ENCODE measurements around the gene NMRK1. TPM values are rescaled to one million over a fixed set of nuclear protein-coding genes. Genes with fewer than 3 reads are reported as not detected.

Gene NMRK1
- total RNA-seq, 1 donor from 2014 or later: 17.0 TPM

- no peak for DNase-seq (ENCODE audit: low read depth)
- TF ChIP-seq, protein P1, sequence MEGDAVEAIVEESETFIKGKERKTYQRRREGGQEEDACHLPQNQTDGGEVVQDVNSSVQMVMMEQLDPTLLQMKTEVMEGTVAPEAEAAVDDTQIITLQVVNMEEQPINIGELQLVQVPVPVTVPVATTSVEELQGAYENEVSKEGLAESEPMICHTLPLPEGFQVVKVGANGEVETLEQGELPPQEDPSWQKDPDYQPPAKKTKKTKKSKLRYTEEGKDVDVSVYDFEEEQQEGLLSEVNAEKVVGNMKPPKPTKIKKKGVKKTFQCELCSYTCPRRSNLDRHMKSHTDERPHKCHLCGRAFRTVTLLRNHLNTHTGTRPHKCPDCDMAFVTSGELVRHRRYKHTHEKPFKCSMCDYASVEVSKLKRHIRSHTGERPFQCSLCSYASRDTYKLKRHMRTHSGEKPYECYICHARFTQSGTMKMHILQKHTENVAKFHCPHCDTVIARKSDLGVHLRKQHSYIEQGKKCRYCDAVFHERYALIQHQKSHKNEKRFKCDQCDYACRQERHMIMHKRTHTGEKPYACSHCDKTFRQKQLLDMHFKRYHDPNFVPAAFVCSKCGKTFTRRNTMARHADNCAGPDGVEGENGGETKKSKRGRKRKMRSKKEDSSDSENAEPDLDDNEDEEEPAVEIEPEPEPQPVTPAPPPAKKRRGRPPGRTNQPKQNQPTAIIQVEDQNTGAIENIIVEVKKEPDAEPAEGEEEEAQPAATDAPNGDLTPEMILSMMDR (conservative IDR thresholded peaks at IDR 0.05; ENCODE audit: low read depth, low read length): no peak
- no peak overlapping the region for H3K4me3 ChIP-seq (ENCODE audit: low read depth, low read length)
Measured at GRCh38 chr9:75047506-75047905, 40.4 kb downstream of the NMRK1 start.

- no peak overlapping the region for H3K4me3 ChIP-seq (ENCODE audit: low read depth, low read length)
- TF ChIP-seq, protein P1 (conservative IDR thresholded peaks at IDR 0.05; ENCODE audit: low read depth, low read length): no peak
- no peak for DNase-seq (ENCODE audit: low read depth)
Measured at GRCh38 chr9:75046725-75047345, 41.1 kb downstream of the NMRK1 start.

DNA sequence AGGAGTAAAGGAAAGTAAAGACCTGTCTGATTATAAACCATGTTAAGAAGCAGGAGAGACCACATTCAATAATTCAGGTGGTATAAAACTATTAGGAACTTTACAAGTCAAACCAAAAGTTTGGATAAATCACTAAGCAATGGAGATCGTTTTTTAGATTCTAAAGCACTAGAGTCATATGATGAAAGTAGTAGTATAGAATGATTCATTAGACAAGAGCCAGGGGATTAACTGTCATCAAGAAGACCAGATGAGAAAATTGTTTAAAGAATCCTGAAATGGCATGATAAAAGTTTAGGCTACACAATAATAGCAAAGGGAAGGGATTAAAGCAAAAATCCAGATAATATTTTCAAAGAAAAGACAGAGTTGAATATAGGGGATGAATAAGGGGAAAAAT, 46.9 kb downstream of the NMRK1 start:
- DNase-seq (ENCODE audit: low read depth): no peak
- TF ChIP-seq, protein P1 (conservative IDR thresholded peaks at IDR 0.05; ENCODE audit: low read depth, low read length): no peak
- H3K4me3 ChIP-seq (ENCODE audit: low read depth, low read length): no peak overlapping the region

GRCh38 chr9:75039801-75040200, 48.2 kb downstream of the NMRK1 start:
- no peak overlapping the region for H3K4me3 ChIP-seq (ENCODE audit: low read depth, low read length)
- TF ChIP-seq, protein P1 (conservative IDR thresholded peaks at IDR 0.05; ENCODE audit: low read depth, low read length): no peak

DNA sequence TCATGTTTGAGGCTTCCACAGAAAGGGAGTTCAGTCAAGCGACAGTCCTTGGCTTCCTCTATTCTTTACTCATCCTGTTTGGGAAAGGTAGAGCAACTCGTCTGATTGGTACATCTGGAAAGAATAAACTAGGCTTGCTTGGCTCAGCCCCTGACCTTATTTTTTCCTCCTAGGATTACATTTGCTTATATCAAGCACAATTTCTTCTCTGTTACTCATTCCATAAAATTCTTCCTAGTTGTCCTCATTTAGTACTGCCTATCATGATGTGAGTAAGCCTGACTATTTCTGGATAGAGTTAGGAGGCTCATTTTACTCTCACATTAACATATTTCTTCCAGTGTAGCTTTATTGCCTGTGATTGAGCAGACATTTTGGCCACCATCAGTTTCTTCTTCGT, 48.9 kb downstream of the NMRK1 start:
- no peak for DNase-seq (ENCODE audit: low read depth)
- TF ChIP-seq, protein P1 (conservative IDR thresholded peaks at IDR 0.05; ENCODE audit: low read depth, low read length): no peak
- H3K4me3 ChIP-seq (ENCODE audit: low read depth, low read length): no peak overlapping the region

More at GRCh38 chr9:75039801-75040200, 48.2 kb downstream of the NMRK1 start:
- no peak for DNase-seq (ENCODE audit: low read depth)

GRCh38 chr9:75036793-75037192, 51.2 kb downstream of the NMRK1 start:
- no peak overlapping the region for H3K4me3 ChIP-seq (ENCODE audit: low read depth, low read length)
- TF ChIP-seq, protein P1 (conservative IDR thresholded peaks at IDR 0.05; ENCODE audit: low read depth, low read length): no peak
- DNase-seq (ENCODE audit: low read depth): no peak

GRCh38 chr9:75033791-75034473, 54.0 kb downstream of the NMRK1 start:
- no peak for DNase-seq (ENCODE audit: low read depth)
- H3K4me3 ChIP-seq (ENCODE audit: low read depth, low read length): no peak overlapping the region
- TF ChIP-seq, protein P1 (conservative IDR thresholded peaks at IDR 0.05; ENCODE audit: low read depth, low read length): no peak

All from epithelial cell of proximal tubule (primary cell).